Effector memory CD4-positive, alpha-beta T cell (primary cell): Measurements from ENCODE around the gene TNNI3K.

Source experiments
- DNase-seq, 3 donors: peaks; one replicate each; pipeline ENCODE4 v3.0.0-alpha.2; 2020
- H3K27ac ChIP-seq: 2 replicates; pipeline ENCODE4 v1.7.0; 2013; ENCODE audit warnings: mild to moderate bottlenecking, low read length, moderate library complexity; ENCODE audit not compliant: insufficient read depth, poor library complexity, severe bottlenecking
- H3K27me3 ChIP-seq: replicated peaks from 2 replicates; pipeline ENCODE4 v1.7.0; 2013; ENCODE audit warnings: mild to moderate bottlenecking, low read length; ENCODE audit not compliant: insufficient read depth, control insufficient read depth, poor library complexity, severe bottlenecking
- H3K36me3 ChIP-seq: 2 replicates; pipeline ENCODE4 v1.7.0; 2013; ENCODE audit warnings: mild to moderate bottlenecking, low read length, moderate library complexity; ENCODE audit not compliant: control insufficient read depth, insufficient read depth
- H3K4me1 ChIP-seq: 2 replicates; pipeline ENCODE4 v1.7.0; 2013; ENCODE audit warnings: low read length, mild to moderate bottlenecking; ENCODE audit not compliant: control insufficient read depth, insufficient read depth, poor library complexity, severe bottlenecking
- H3K4me3 ChIP-seq: 2 replicates; pipeline ENCODE4 v1.7.0; 2013; ENCODE audit warnings: low read length, low read depth, mild to moderate bottlenecking; ENCODE audit not compliant: insufficient read depth, poor library complexity, severe bottlenecking
- H3K9me3 ChIP-seq: 2 replicates; pipeline ENCODE4 v1.7.0; 2013; ENCODE audit warnings: mild to moderate bottlenecking, low read length, moderate library complexity; ENCODE audit not compliant: control insufficient read depth

Gene TNNI3K

DNA sequence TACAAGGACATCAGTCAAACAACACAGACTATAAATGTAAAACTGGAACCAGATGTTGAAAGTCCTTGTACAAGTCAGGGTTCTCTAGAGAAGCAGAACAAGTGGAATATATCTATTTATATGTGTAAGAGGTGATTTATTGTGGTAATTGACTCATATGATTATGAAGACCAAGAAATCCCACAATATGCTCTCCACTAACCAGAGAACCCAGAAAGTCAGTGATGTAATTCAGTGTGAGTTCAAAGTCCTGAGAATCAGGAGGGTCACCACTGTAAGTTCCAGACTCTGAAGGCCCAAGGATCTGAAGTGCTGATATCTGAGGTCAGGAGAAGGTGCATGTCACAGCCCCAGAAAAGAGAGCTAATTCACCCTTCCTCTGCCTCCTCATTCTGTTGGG, 220.2 kb downstream of the TNNI3K start:
- no peaks in the 10 kb centered on the region for H3K27me3 ChIP-seq
- no peak for DNase-seq
- no peak overlapping the region for H3K4me3 ChIP-seq
- no peaks in the 10 kb centered on the region for H3K9me3 ChIP-seq
- no peak overlapping the region for H3K27ac ChIP-seq
- H3K36me3 ChIP-seq, result no peaks in the 10 kb centered on the region
- no peaks in the 10 kb centered on the region for H3K4me1 ChIP-seq

DNA sequence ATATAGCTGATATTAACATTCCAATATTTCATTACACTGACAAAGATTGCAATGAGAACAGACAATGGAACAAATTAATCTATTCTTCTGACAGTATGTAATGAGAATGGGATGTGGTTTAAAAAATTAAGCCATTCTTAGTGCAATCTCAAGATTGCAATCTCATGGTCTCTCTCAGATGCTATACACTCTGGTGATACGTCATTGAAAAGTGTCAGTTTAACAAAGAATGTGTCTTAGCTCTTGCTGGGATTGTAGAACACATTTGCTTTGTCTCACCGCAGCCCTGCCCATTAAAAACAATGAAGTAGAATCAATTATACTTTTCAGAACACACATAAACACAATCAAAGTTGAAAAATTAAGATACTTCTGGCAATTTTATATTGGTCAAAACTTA, 222.1 kb downstream of the TNNI3K start:
- no peak for DNase-seq
- no peaks in the 10 kb centered on the region for H3K4me1 ChIP-seq
- no peaks in the 10 kb centered on the region for H3K9me3 ChIP-seq
- H3K27ac ChIP-seq, result no peak overlapping the region
- H3K27me3 ChIP-seq, result no peaks in the 10 kb centered on the region
- H3K36me3 ChIP-seq, result no peaks in the 10 kb centered on the region
- no peak overlapping the region for H3K4me3 ChIP-seq

DNA sequence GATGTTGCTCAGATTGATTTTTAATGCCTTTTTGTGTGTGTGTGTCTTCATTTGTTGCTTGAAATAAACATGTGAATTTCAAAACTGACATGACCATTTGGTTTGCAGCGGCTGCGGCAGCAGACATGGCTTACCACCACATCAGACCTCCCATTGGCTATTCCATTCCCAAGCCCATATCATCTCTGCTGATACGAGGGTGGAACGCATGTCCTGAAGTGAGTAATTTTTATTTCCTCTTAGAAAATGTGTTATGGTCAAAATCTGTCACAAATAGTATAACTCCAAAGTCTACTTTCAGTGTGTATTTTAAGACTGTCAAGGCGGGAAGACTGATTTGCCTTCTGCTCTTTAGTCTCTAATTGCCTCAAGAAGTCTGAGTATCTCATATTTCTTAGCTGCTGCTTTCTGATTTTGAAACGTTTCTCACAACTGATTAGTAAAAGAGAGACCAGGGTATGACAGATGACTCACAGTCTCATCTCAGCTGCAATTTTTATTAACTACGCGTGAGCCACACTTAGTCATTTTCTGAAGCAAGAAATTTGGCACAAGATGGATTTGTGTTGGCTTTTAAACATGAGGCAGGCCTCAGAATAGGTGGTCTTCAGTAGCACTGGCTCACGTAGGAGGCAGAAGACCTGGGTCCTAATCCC, 228.3 kb downstream of the TNNI3K start:
- no peaks in the 10 kb centered on the region for H3K9me3 ChIP-seq
- no peaks in the 10 kb centered on the region for H3K36me3 ChIP-seq
- H3K4me3 ChIP-seq, result no peak overlapping the region
- H3K4me1 ChIP-seq, result no peaks in the 10 kb centered on the region
- H3K27ac ChIP-seq, result no peak overlapping the region
- DNase-seq, result no peak
- H3K27me3 ChIP-seq, result no peaks in the 10 kb centered on the region

DNA sequence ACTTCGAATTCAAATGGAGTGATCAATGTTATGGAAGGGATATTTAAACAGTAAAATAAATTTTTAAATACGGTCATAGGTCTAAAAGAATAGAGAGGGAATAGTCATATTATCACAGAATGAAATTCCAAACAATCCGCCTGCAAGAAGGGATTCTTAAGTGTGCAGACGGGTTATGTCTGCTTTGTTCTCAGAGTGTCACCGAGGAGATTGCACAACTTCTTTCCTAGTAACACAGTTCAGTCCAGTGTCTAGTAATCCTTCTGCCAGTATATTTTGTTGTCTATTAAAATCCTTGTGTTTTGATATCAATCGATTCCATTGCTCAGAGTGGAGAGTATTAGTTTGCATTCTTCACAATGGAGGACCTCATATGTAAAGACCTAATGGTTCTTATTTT, 228.8 kb downstream of the TNNI3K start:
- Histone ChIP-seq H3K4me3 (no peak overlapping the region), H3K9me3 (no peaks in the 10 kb centered on the region), H3K36me3 (no peaks in the 10 kb centered on the region), H3K4me1 (no peaks in the 10 kb centered on the region), H3K27ac (no peak overlapping the region), H3K27me3 (no peaks in the 10 kb centered on the region)
- no peak for DNase-seq

DNA sequence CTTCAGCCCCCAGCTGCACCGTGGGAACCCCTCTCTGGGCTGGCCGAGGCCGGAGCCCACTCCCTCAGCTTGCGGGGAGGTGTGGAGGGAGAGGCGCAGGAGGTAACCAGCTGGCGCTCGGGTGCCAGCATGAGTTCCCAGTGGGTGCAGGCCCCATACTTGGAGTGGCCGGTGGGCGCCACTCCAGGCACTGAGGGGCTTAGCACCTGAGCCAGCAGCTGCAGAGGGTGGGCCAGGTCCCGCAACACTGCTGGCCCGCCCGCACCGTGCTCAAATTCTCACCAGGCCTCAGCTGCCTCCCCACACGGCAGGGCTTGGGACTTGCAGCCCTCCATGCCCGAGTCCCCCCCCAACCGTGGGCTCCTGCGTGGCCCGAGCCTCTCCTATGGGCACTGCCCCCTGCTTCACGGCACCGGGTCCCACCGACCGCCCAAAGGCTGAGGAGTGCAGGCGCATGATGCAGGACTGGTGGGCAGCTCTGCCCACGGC, 230.1 kb downstream of the TNNI3K start:
- Histone ChIP-seq H3K27ac (no peak overlapping the region), H3K4me3 (no peak overlapping the region), H3K9me3 (no peaks in the 10 kb centered on the region), H3K4me1 (no peaks in the 10 kb centered on the region), H3K36me3 (no peaks in the 10 kb centered on the region), H3K27me3 (no peaks in the 10 kb centered on the region)
- DNase-seq, result no peak

DNA sequence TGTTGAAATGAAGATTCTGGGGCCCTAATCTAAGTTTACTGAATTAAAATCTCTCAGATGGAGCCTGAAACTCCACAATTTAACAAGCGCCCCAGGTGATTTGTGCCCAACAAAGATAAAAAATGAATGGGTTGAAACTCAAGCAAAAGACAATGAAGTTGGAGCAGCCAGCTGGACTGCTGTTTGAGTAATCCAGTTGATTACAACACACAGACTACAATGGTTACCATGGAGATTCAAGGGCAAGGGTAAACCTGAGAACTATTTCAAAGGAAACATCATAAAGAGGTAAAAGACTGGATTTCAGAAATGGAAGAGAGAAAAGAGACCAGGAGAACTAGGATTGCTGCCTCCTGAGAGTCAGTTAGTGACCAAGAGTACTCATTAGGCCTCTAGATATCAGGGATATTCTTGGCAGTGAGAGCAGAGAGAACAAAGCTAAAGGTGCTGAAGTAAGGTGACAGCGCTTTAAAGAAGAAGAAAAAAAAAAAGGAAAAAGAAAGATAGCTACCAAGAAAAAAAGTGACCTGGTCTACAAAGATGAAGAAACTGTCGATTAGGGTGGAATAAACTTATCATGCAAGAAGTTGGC, 232.7 kb downstream of the TNNI3K start:
- Histone ChIP-seq H3K27ac (no peak overlapping the region), H3K36me3 (no peaks in the 10 kb centered on the region), H3K9me3 (no peaks in the 10 kb centered on the region), H3K4me3 (no peak overlapping the region), H3K4me1 (no peaks in the 10 kb centered on the region), H3K27me3 (no peaks in the 10 kb centered on the region)
- DNase-seq, result no peak

DNA sequence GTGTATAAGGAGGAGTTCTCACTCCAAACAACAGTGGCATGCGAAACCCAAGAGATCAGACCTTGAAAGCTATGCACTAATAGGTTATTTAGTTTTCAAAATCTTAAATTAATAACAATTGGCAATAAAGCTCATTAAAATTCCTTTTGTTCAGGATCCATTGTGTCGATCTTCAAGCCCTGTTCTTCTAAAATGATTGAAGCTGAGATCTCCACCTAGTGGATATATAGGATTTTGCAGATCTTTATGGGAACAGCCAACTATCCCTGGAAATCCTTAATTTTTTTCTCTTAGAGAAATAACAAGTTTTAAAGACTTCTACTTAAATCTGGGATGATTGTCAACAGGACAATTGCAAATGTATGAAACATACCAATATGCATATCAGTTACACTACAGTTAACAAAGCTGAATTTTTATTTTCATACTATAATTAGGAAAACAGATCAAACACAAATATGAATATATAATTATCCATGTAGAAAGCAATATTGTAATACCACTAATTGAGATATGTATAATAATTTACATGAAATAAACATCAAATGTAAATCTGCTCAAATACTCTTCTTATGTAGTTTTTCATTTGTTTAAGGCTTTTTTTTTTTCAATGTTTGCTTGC, 233.9 kb downstream of the TNNI3K start:
- Histone ChIP-seq H3K4me3 (no peak overlapping the region), H3K36me3 (no peaks in the 10 kb centered on the region), H3K27ac (no peak overlapping the region), H3K9me3 (no peaks in the 10 kb centered on the region), H3K27me3 (no peaks in the 10 kb centered on the region), H3K4me1 (no peaks in the 10 kb centered on the region)
- DNase-seq, result no peak

DNA sequence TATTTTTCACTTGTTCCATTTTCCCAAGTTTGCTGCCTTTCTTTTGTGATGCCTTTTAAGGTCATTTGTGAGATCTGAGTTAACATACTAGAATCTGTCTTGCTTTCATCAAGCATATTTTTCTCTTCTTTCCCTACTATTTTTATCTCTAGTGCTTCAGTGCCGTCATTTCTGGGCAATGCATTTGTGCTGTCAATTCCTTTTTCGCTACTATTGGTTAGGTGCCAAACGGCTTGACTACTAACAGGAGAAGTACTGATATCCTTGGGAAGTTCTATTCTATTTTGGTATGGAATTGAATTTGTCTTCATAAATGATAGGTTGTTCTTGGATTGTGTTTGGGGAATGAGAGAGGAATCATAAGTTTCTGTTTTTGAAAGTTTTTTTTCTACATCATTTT, 235.1 kb downstream of the TNNI3K start:
- no peaks in the 10 kb centered on the region for H3K36me3 ChIP-seq
- no peak overlapping the region for H3K4me3 ChIP-seq
- no peaks in the 10 kb centered on the region for H3K9me3 ChIP-seq
- H3K4me1 ChIP-seq, result no peaks in the 10 kb centered on the region
- DNase-seq, result no peak
- no peak overlapping the region for H3K27ac ChIP-seq
- no peaks in the 10 kb centered on the region for H3K27me3 ChIP-seq

DNA sequence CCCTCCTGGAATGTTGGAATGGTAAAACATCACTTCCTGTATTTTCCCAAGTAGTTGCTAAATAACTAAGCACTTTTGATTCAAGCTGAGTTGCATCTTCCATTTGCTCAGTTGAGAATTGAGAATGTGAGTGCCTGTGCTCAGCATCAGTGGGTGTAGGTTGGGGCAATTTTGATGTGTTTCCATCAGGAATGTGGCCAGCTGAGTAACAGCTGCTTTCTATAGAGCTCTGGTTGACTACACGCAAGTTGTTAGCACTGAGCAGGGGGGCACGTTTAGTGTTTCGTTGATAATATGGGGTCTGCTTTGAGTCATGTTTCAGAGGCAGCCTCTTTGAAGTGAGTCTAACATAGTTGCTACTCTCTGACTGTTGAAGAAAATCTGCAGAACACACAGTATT, 235.7 kb downstream of the TNNI3K start:
- H3K9me3 ChIP-seq, result no peaks in the 10 kb centered on the region
- H3K4me3 ChIP-seq, result no peak overlapping the region
- H3K27me3 ChIP-seq, result no peaks in the 10 kb centered on the region
- no peak for DNase-seq
- no peak overlapping the region for H3K27ac ChIP-seq
- H3K4me1 ChIP-seq, result no peaks in the 10 kb centered on the region
- no peaks in the 10 kb centered on the region for H3K36me3 ChIP-seq

DNA sequence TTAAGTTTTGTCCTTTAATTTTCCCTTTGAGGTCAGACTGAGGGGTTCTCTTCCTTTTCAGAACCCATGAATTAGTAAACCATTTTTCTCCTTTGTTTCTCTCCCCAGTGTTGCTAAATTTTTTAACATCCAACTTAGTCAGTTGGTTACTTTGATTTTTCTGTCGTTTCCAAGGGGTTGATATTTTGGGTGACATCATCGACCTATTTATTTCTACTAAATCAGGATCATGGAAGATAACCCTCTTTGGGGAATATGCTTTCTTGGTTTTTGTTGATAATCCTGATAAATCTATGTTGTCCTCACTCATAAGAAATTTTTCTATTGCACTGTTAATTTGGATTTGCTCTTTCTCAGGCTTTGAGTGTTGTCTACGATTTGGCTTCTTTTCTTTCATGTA, 236.3 kb downstream of the TNNI3K start:
- H3K4me1 ChIP-seq, result no peaks in the 10 kb centered on the region
- no peaks in the 10 kb centered on the region for H3K9me3 ChIP-seq
- no peak overlapping the region for H3K4me3 ChIP-seq
- H3K36me3 ChIP-seq, result no peaks in the 10 kb centered on the region
- no peak for DNase-seq
- H3K27ac ChIP-seq, result no peak overlapping the region
- H3K27me3 ChIP-seq, result no peaks in the 10 kb centered on the region
